Neural progenitor cell (in vitro differentiated cells): ENCODE measurements around the gene RSPH6A. TPM values are rescaled to one million over a fixed set of nuclear protein-coding genes. Genes with fewer than 3 reads are reported as not detected.

Source experiments
- DNase-seq: peaks from one replicate; pipeline ENCODE4 v3.0.0-alpha.2; 2016; ENCODE audit warnings: low spot score
- H2AFZ ChIP-seq: fragments of 200-600 bp; sonication (generic); replicated peaks from 2 replicates; pipeline ENCODE4 v1.6.1; 2016; ENCODE audit warnings: antibody characterized with exemption
- H3F3A ChIP-seq: fragments of 200-600 bp; sonication (generic); 2 replicates; pipeline ENCODE4 v1.6.1; 2016; ENCODE audit warnings: antibody characterized with exemption, low read depth
- H3K27ac ChIP-seq: fragments of 200-600 bp; sonication (generic); 2 replicates; pipeline ENCODE4 v1.5.1; 2016; ENCODE audit warnings: mild to moderate bottlenecking
- H3K27me3 ChIP-seq: fragments of 200-600 bp; sonication (generic); 2 replicates; pipeline ENCODE4 v1.6.1; 2016; ENCODE audit warnings: mild to moderate bottlenecking, moderate library complexity
- H3K36me3 ChIP-seq: fragments of 200-600 bp; sonication (generic); 2 replicates; pipeline ENCODE4 v1.5.1; 2016
- H3K4me1 ChIP-seq: fragments of 200-600 bp; sonication (generic); 2 replicates; pipeline ENCODE4 v1.6.1; 2016; ENCODE audit warnings: mixed run types
- H3K4me2 ChIP-seq: fragments of 200-600 bp; sonication (generic); 2 replicates; pipeline ENCODE4 v1.6.1; 2016
- H3K4me3 ChIP-seq: fragments of 200-600 bp; sonication (generic); 2 replicates; pipeline ENCODE4 v1.5.1; 2016
- H3K79me2 ChIP-seq: fragments of 200-600 bp; sonication (generic); 2 replicates; pipeline ENCODE4 v1.6.1; 2016; ENCODE audit warnings: low read depth
- H3K9ac ChIP-seq: fragments of 200-600 bp; sonication (generic); 2 replicates; pipeline ENCODE4 v1.6.1; 2016
- H3K9me3 ChIP-seq: fragments of 200-600 bp; sonication (generic); 2 replicates; pipeline ENCODE4 v1.5.1; 2016; ENCODE audit warnings: low read depth
- H4K20me1 ChIP-seq: fragments of 200-600 bp; sonication (generic); 2 replicates; pipeline ENCODE4 v1.6.1; 2016; ENCODE audit warnings: low read depth
- H3K27ac Mint-ChIP-seq: 3 replicates; pipeline ENCODE4 v1.8.0; 2021; ENCODE audit warnings: mixed read lengths
- H3K27me3 Mint-ChIP-seq: 2 replicates; pipeline ENCODE4 v1.8.0; 2022; ENCODE audit warnings: low read depth, mild to moderate bottlenecking, inconsistent platforms, moderate library complexity, mixed read lengths; ENCODE audit not compliant: insufficient read depth
- H3K36me3 Mint-ChIP-seq: 3 replicates; pipeline ENCODE4 v1.8.0; 2021; ENCODE audit warnings: mixed read lengths
- H3K4me1 Mint-ChIP-seq: 3 replicates; pipeline ENCODE4 v1.8.0; 2021; ENCODE audit warnings: mixed read lengths
- H3K4me3 Mint-ChIP-seq: 3 replicates; pipeline ENCODE4 v1.8.0; 2021; ENCODE audit warnings: mild to moderate bottlenecking, moderate library complexity, mixed read lengths
- H3K9me3 Mint-ChIP-seq: 3 replicates; pipeline ENCODE4 v1.8.0; 2020; ENCODE audit warnings: mixed read lengths
- EZH2 ChIP-seq: fragments of 200-600 bp; sonication (generic); IDR thresholded peaks from 2 replicates; pipeline ENCODE4 v1.6.1; 2017; ENCODE audit warnings: antibody characterized with exemption, mild to moderate bottlenecking, moderate library complexity
- EZH2phosphoT487 ChIP-seq: fragments of 200-600 bp; sonication (generic); IDR thresholded peaks from 2 replicates; pipeline ENCODE4 v1.6.1; 2017; ENCODE audit warnings: antibody characterized with exemption
- total RNA-seq: library from RNA; depleted of rRNA; stranded (reverse); fragments of >200 nt; gene quantifications from 2 replicates; pipeline ENCODE4 v1.2.3, GENCODE V29; 2015; ENCODE audit warnings: low replicate concordance
- TF ChIP-seq, protein P1 (sequence below): fragments of 200-600 bp; sonication (generic); IDR thresholded peaks from 2 replicates; pipeline ENCODE4 v1.5.1; 2017; ENCODE audit warnings: antibody characterized with exemption, mild to moderate bottlenecking

Gene RSPH6A
- total RNA-seq, 1 donor from 2014 or later, result not detected

DNA sequence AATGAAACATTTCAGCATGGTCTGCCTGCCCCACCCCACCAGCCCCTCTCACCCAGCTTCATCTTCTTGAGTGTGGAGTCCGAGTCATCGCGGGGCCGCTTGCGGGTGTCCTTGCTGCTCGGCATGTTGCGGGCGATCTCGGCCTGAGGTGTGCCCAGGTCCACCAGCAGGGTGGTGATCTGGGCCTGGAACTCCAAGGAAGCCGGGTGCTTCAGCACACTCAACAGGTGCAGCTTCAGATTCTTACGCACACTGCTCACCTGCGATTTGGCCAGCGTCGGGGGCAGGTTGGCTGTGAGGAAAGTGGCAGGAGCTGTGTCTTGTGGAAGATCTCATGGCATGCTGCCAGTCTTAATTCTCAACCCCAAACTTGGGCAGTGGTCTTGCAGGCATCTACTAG lies 27.1 kb upstream of the RSPH6A start:
- TF ChIP-seq EZH2, result no peak
- TF ChIP-seq, protein P1, sequence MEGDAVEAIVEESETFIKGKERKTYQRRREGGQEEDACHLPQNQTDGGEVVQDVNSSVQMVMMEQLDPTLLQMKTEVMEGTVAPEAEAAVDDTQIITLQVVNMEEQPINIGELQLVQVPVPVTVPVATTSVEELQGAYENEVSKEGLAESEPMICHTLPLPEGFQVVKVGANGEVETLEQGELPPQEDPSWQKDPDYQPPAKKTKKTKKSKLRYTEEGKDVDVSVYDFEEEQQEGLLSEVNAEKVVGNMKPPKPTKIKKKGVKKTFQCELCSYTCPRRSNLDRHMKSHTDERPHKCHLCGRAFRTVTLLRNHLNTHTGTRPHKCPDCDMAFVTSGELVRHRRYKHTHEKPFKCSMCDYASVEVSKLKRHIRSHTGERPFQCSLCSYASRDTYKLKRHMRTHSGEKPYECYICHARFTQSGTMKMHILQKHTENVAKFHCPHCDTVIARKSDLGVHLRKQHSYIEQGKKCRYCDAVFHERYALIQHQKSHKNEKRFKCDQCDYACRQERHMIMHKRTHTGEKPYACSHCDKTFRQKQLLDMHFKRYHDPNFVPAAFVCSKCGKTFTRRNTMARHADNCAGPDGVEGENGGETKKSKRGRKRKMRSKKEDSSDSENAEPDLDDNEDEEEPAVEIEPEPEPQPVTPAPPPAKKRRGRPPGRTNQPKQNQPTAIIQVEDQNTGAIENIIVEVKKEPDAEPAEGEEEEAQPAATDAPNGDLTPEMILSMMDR, result no peak
- no peak for TF ChIP-seq EZH2phosphoT487
- Histone ChIP-seq H3K9me3 (no peaks in the 10 kb centered on the region), H3K4me3 (no peak overlapping the region), H3K27ac (no peak overlapping the region), H3K9ac (no peak overlapping the region), H3K79me2 (no peaks in the 10 kb centered on the region), H3F3A (peaks cover 3% of the 10 kb centered on the region), H3K4me1 (no peaks in the 10 kb centered on the region), H4K20me1 (no peaks in the 10 kb centered on the region), H3K27me3 (no peaks in the 10 kb centered on the region), H2AFZ (no peak overlapping the region), H3K36me3 (peaks cover 28% of the 10 kb centered on the region), H3K4me2 (no peak overlapping the region)
- H3K4me3 Mint-ChIP-seq, result no peak overlapping the region
- DNase-seq, result no peak
- H3K36me3 Mint-ChIP-seq, result peaks cover 59% of the 10 kb centered on the region
- peaks cover 6% of the 10 kb centered on the region for H3K27me3 Mint-ChIP-seq
- H3K27ac Mint-ChIP-seq, result no peak overlapping the region
- H3K9me3 Mint-ChIP-seq, result no peaks in the 10 kb centered on the region
- peaks cover 8% of the 10 kb centered on the region for H3K4me1 Mint-ChIP-seq

DNA sequence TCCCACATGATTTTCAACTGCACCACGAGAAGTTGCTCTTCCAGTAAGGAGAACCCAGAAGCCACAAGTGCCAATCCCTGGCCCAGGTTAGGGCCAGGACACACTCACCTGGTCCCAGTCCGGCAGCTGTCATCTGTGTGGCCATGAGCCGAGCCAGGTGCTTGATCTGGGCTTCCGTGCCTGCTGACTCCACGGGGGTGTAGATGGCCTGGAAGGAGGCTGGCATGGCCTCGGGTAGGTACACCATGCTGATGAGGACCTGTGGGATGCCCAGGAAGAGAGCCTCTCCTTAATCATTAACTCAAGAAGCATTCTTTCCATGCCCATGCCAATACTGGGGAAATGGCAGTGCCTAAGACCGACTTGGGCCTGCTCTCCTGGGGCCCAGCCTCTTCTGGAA lies 19.9 kb upstream of the RSPH6A start:
- no peaks in the 10 kb centered on the region for H3K9me3 ChIP-seq
- Mint-ChIP-seq H3K4me1 (no peaks in the 10 kb centered on the region), H3K27ac (no peak overlapping the region), H3K9me3 (no peaks in the 10 kb centered on the region), H3K27me3 (peaks cover 4% of the 10 kb centered on the region), H3K36me3 (peaks cover 52% of the 10 kb centered on the region), H3K4me3 (no peak overlapping the region)
- no peak overlapping the region for H2AFZ ChIP-seq
- H3F3A ChIP-seq, result peaks cover 3% of the 10 kb centered on the region
- no peaks in the 10 kb centered on the region for H3K4me1 ChIP-seq
- no peak for DNase-seq
- H3K36me3 ChIP-seq, result peaks cover 22% of the 10 kb centered on the region
- no peaks in the 10 kb centered on the region for H3K79me2 ChIP-seq
- no peak overlapping the region for H3K4me3 ChIP-seq
- H3K4me2 ChIP-seq, result no peak overlapping the region
- H3K27ac ChIP-seq, result no peak overlapping the region
- no peaks in the 10 kb centered on the region for H4K20me1 ChIP-seq
- no peaks in the 10 kb centered on the region for H3K27me3 ChIP-seq
- TF ChIP-seq EZH2phosphoT487 (no peak), EZH2 (no peak)
- TF ChIP-seq, protein P1, result no peak
- H3K9ac ChIP-seq, result no peak overlapping the region

DNA sequence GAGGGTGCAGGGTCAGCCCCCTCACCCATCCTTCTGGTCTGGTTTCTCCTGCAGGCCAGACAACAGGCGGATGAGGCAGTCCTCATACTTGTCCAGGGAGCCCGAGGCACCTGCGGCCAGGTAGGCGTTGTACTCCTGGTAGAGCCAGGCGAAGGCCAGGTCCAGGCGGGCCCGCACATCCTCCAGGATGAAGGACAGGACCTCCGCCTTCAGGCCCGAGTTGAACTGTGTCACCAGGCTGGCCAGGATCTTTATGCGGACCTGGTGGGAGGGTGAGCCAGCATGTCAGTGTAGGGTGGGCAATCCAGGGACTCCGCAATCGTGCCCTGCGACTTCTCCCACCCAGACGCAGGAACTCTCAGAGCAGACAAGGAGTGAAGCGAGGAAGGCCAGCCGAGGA lies 13.8 kb upstream of the RSPH6A start:
- H3K79me2 ChIP-seq, result no peaks in the 10 kb centered on the region
- H3K27me3 Mint-ChIP-seq, result peaks cover 11% of the 10 kb centered on the region
- no peak overlapping the region for H3K27ac ChIP-seq
- H4K20me1 ChIP-seq, result no peaks in the 10 kb centered on the region
- no peaks in the 10 kb centered on the region for H3K4me1 ChIP-seq
- no peak overlapping the region for H3K9ac ChIP-seq
- no peak overlapping the region for H3K4me3 ChIP-seq
- H3K27ac Mint-ChIP-seq, result no peak overlapping the region
- H3K4me2 ChIP-seq, result no peak overlapping the region
- H3K9me3 ChIP-seq, result no peaks in the 10 kb centered on the region
- no peak for DNase-seq
- no peaks in the 10 kb centered on the region for H3K27me3 ChIP-seq
- no peaks in the 10 kb centered on the region for H3F3A ChIP-seq
- no peak for TF ChIP-seq EZH2
- TF ChIP-seq, protein P1, result no peak
- no peak for TF ChIP-seq EZH2phosphoT487
- H3K36me3 Mint-ChIP-seq, result peaks cover 37% of the 10 kb centered on the region
- H3K36me3 ChIP-seq, result no peaks in the 10 kb centered on the region
- no peaks in the 10 kb centered on the region for H3K9me3 Mint-ChIP-seq
- H3K4me3 Mint-ChIP-seq, result no peak overlapping the region
- H2AFZ ChIP-seq, result no peak overlapping the region
- peaks cover 4% of the 10 kb centered on the region for H3K4me1 Mint-ChIP-seq
